SK-N-SH (cell line): Measurements from ENCODE around the gene ERC1.

Experiments
- CTCF ChIP-seq: fragments of 200-600 bp; sonication (generic); IDR thresholded peaks from 2 replicates; pipeline ENCODE4 v1.6.1; 2017; ENCODE audit warnings: antibody characterized with exemption, mild to moderate bottlenecking, moderate library complexity
- EP300 ChIP-seq, 2 experiments: IDR thresholded peaks; 2 replicates each; pipeline versions ENCODE4 v1.4.0 to v1.6.1; 2012; ENCODE audit warnings: borderline replicate concordance in 1 of 2, low read depth in 1 of 2, low read length in 1 of 2
- FOXM1 ChIP-seq: IDR thresholded peaks from 2 replicates; pipeline ENCODE4 v1.4.0; 2012; ENCODE audit warnings: low read depth, mild to moderate bottlenecking
- GABPA ChIP-seq: IDR thresholded peaks from 2 replicates; pipeline ENCODE4 v1.4.0; 2012; ENCODE audit warnings: low read depth, mild to moderate bottlenecking
- GATA2 ChIP-seq: sonication (generic); formaldehyde crosslinking; IDR thresholded peaks from 2 replicates; pipeline ENCODE4 v1.5.0; 2020; ENCODE audit warnings: mild to moderate bottlenecking, missing genetic modification reagents
- POLR2AphosphoS5 ChIP-seq: IDR thresholded peaks from 2 replicates; pipeline ENCODE4 v1.6.1; 2012; ENCODE audit warnings: low read depth, low read length
- RCOR1 ChIP-seq: fragments of 150-350 bp; IDR thresholded peaks from 2 replicates; pipeline ENCODE4 v1.6.1; 2017; ENCODE audit warnings: antibody characterized with exemption, low read length
- USF2 ChIP-seq: fragments of 150-350 bp; IDR thresholded peaks from 2 replicates; pipeline ENCODE4 v1.6.1; 2017; ENCODE audit warnings: antibody characterized with exemption, low read length, low read depth, borderline replicate concordance
- ZBTB33 ChIP-seq: IDR thresholded peaks from 2 replicates; pipeline ENCODE4 v1.4.0; 2012; ENCODE audit warnings: low read depth, borderline replicate concordance

GRCh38 chr12:1502831-1503230 lies 511.8 kb downstream of the ERC1 start:
- TF ChIP-seq EP300 (IDR thresholded peaks at IDR 0.05; ENCODE audit: borderline replicate concordance in 1 of 2, low read depth in 1 of 2, low read length in 1 of 2) (no peak), USF2 (no peak), CTCF (no peak), GABPA (no peak), GATA2 (CRISPR knock-in tag) (no peak), ZBTB33 (no peak), RCOR1 (no peak), FOXM1 (no peak), POLR2AphosphoS5 (no peak)
